HEK293 (cell line): ENCODE measurements around the gene ALKBH4.

ENCODE experiments used
- CTCF ChIA-PET: fragments of 350-600 bp; formaldehyde crosslinking; extraction: SDS; loops from one replicate; lab custom pipeline; 2021; ENCODE audit warnings: antibody characterized with exemption; lab: Yijun Ruan, JAX
- POLR2A ChIA-PET: fragments of 300-600 bp; formaldehyde crosslinking; extraction: SDS; loops from one replicate; lab custom pipeline; 2020; ENCODE audit warnings: antibody characterized with exemption, inconsistent platforms; lab: Yijun Ruan, JAX
- H3K27ac ChIP-seq: fragments of 200-500 bp; sonication (Bioruptor generic); 2 replicates; pipeline ENCODE4 v1.5.1; 2014; ENCODE audit warnings: low read depth, low read length, control low read depth, inconsistent platforms; ENCODE audit errors: extremely low read depth
- H3K36me3 ChIP-seq, 2 experiments: fragments of 200-500 bp in 1 of 2; sonication (Bioruptor generic) in 1 of 2; 1 replicate in 1 of 2; 2 replicates in 1 of 2; pipeline ENCODE4 v1.5.1; 2014 to 2017; ENCODE audit warnings: inconsistent platforms in 2 of 2, low read length in 2 of 2; ENCODE audit not compliant: control insufficient read depth in 2 of 2, insufficient read depth in 1 of 2
- H3K4me1 ChIP-seq: fragments of 200-500 bp; sonication (Bioruptor generic); 2 replicates; pipeline ENCODE4 v1.5.1; 2014; ENCODE audit warnings: mild to moderate bottlenecking, low read length, inconsistent platforms; ENCODE audit not compliant: control insufficient read depth, insufficient read depth
- H3K4me3 ChIP-seq: 2 replicates; pipeline ENCODE4 v1.5.1; 2011; ENCODE audit warnings: low read depth, mild to moderate bottlenecking, control low read depth, low read length, moderate library complexity
- H3K9me3 ChIP-seq: fragments of 200-500 bp; sonication (Bioruptor generic); 2 replicates; pipeline ENCODE4 v1.5.1; 2014; ENCODE audit warnings: low read depth, low read length, inconsistent platforms; ENCODE audit not compliant: control insufficient read depth, insufficient read depth
- HOXD13 ChIP-seq: sonication (generic); formaldehyde crosslinking; IDR thresholded peaks from 2 replicates; pipeline ENCODE4 v1.8.0; 2022; ENCODE audit warnings: missing genetic modification reagents, borderline replicate concordance
- OVOL3 ChIP-seq: fragments of 450-650 bp; formaldehyde crosslinking; IDR thresholded peaks from 2 replicates; pipeline ENCODE4 v1.5.1; 2016; ENCODE audit warnings: missing biosample characterization, missing genetic modification characterization
- REPIN1 ChIP-seq: fragments of 450-650 bp; formaldehyde crosslinking; IDR thresholded peaks from 2 replicates; pipeline ENCODE4 v1.5.1; 2017; ENCODE audit warnings: missing biosample characterization, missing genetic modification characterization, low read depth
- SETDB1 ChIP-seq: IDR thresholded peaks from one replicate; pipeline ENCODE4 v1.6.1; 2017; ENCODE audit warnings: mild to moderate bottlenecking, low read length, moderate library complexity, mixed read lengths; ENCODE audit not compliant: insufficient read length
- ZBTB10 ChIP-seq: fragments of 450-650 bp; formaldehyde crosslinking; IDR thresholded peaks from 2 replicates; pipeline ENCODE4 v1.5.1; 2016; ENCODE audit warnings: missing biosample characterization, missing genetic modification characterization
- ZBTB48 ChIP-seq: fragments of 450-650 bp; formaldehyde crosslinking; IDR thresholded peaks from 2 replicates; pipeline ENCODE4 v1.5.1; 2016; ENCODE audit warnings: missing biosample characterization, missing genetic modification characterization
- ZFHX2 ChIP-seq: fragments of 450-650 bp; formaldehyde crosslinking; conservative IDR thresholded peaks from 2 replicates; pipeline ENCODE4 v1.5.1; 2016; ENCODE audit warnings: missing biosample characterization, missing genetic modification characterization
- ZNF121 ChIP-seq: fragments of 450-650 bp; formaldehyde crosslinking; IDR thresholded peaks from 2 replicates; pipeline ENCODE4 v1.5.1; 2016; ENCODE audit warnings: missing biosample characterization, missing genetic modification characterization
- ZNF18 ChIP-seq: fragments of 450-650 bp; formaldehyde crosslinking; IDR thresholded peaks from 2 replicates; pipeline ENCODE4 v1.5.1; 2016; ENCODE audit warnings: missing biosample characterization, missing genetic modification characterization
- ZNF2 ChIP-seq: fragments of 450-650 bp; formaldehyde crosslinking; IDR thresholded peaks from 2 replicates; pipeline ENCODE4 v1.5.1; 2016; ENCODE audit warnings: missing biosample characterization, missing genetic modification characterization
- ZNF23 ChIP-seq: fragments of 450-650 bp; formaldehyde crosslinking; IDR thresholded peaks from 2 replicates; pipeline ENCODE4 v1.5.1; 2016; ENCODE audit warnings: missing biosample characterization, missing genetic modification characterization, borderline replicate concordance
- ZNF518A ChIP-seq: fragments of 450-650 bp; formaldehyde crosslinking; conservative IDR thresholded peaks from 2 replicates; pipeline ENCODE4 v1.5.1; 2016; ENCODE audit warnings: low read depth, missing biosample characterization, missing genetic modification characterization
- ZNF707 ChIP-seq: fragments of 450-650 bp; formaldehyde crosslinking; IDR thresholded peaks from 2 replicates; pipeline ENCODE4 v1.5.1; 2016; ENCODE audit warnings: missing biosample characterization, missing genetic modification characterization
- ZNF76 ChIP-seq: fragments of 450-650 bp; formaldehyde crosslinking; IDR thresholded peaks from 2 replicates; pipeline ENCODE4; 2016; ENCODE audit warnings: low read depth, missing biosample characterization, missing genetic modification characterization, borderline replicate concordance
- TF ChIP-seq, protein P1 (sequence below): fragments of 450-650 bp; formaldehyde crosslinking; IDR thresholded peaks from 2 replicates; pipeline ENCODE4 v1.5.1; 2016; ENCODE audit warnings: missing biosample characterization, missing genetic modification characterization
- TF ChIP-seq, protein P2 (sequence below): sonication (generic); formaldehyde crosslinking; IDR thresholded peaks from 2 replicates; pipeline ENCODE4 v1.8.1; 2022; ENCODE audit warnings: mild to moderate bottlenecking, moderate library complexity, missing genetic modification reagents
- TF ChIP-seq, protein P3 (sequence below): fragments of 450-650 bp; formaldehyde crosslinking; IDR thresholded peaks from 2 replicates; pipeline ENCODE4 v1.5.1; 2016; ENCODE audit warnings: missing biosample characterization, missing genetic modification characterization

Gene ALKBH4

GRCh38 chr7:102424129-102424551 lies 40.5 kb downstream of the ALKBH4 start (continued):
- TF ChIP-seq, protein P1, sequence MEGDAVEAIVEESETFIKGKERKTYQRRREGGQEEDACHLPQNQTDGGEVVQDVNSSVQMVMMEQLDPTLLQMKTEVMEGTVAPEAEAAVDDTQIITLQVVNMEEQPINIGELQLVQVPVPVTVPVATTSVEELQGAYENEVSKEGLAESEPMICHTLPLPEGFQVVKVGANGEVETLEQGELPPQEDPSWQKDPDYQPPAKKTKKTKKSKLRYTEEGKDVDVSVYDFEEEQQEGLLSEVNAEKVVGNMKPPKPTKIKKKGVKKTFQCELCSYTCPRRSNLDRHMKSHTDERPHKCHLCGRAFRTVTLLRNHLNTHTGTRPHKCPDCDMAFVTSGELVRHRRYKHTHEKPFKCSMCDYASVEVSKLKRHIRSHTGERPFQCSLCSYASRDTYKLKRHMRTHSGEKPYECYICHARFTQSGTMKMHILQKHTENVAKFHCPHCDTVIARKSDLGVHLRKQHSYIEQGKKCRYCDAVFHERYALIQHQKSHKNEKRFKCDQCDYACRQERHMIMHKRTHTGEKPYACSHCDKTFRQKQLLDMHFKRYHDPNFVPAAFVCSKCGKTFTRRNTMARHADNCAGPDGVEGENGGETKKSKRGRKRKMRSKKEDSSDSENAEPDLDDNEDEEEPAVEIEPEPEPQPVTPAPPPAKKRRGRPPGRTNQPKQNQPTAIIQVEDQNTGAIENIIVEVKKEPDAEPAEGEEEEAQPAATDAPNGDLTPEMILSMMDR: no peak
- TF ChIP-seq ZNF2 (tag by site-specific recombination) (no peak), ZNF23 (tag by site-specific recombination) (no peak)

DNA sequence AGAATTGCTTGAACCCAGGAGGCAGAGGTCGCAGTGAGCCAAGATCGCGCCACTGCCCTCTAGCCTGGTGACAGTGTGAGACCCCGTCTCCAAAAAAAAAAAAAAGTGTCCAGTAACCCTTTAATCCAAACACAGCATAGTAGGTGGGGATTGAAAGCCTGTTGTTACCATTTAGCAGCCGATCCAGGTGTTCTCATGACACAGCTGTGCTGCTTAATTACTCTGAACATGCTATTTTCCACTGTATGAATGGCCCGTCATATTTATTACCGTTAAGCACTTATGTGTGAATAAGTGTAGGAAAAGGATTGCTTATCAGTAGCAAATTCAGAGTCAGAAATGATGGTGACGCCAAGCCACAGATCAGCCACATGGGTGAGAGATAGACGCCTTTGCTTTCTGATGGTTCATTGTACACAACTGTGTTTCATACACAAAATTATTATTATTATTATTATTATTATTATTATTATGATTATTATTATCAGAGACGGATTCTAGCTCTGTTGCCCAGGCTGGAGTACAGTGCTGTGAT lies 42.9 kb downstream of the ALKBH4 start:
- Histone ChIP-seq H3K4me3 (no peak overlapping the region), H3K27ac (no peak overlapping the region), H3K36me3 (peaks cover 18 to 76% of the 10 kb centered on the region in 2 experiments; a peak in 2 of 3 replicates), H3K4me1 (no peaks in the 10 kb centered on the region), H3K9me3 (no peaks in the 10 kb centered on the region)
- ChIA-PET POLR2A (no interaction called here), CTCF (no interaction called here)
- TF ChIP-seq ZBTB10 (no peak), ZFHX2 (tag by site-specific recombination) (no peak), ZNF121 (tag by site-specific recombination) (no peak), OVOL3 (no peak), REPIN1 (tag by site-specific recombination) (no peak), ZNF76 (tag by site-specific recombination) (no peak), ZNF18 (tag by site-specific recombination) (no peak), ZNF518A (tag by site-specific recombination) (no peak), ZNF707 (tag by site-specific recombination) (no peak), HOXD13 (CRISPR knock-in tag) (no peak), SETDB1 (no peak), ZBTB48 (no peak)
- TF ChIP-seq, protein P2, sequence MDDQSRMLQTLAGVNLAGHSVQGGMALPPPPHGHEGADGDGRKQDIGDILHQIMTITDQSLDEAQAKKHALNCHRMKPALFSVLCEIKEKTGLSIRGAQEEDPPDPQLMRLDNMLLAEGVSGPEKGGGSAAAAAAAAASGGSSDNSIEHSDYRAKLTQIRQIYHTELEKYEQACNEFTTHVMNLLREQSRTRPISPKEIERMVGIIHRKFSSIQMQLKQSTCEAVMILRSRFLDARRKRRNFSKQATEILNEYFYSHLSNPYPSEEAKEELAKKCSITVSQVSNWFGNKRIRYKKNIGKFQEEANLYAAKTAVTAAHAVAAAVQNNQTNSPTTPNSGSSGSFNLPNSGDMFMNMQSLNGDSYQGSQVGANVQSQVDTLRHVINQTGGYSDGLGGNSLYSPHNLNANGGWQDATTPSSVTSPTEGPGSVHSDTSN (CRISPR knock-in tag): no peak
- TF ChIP-seq, protein P3, sequence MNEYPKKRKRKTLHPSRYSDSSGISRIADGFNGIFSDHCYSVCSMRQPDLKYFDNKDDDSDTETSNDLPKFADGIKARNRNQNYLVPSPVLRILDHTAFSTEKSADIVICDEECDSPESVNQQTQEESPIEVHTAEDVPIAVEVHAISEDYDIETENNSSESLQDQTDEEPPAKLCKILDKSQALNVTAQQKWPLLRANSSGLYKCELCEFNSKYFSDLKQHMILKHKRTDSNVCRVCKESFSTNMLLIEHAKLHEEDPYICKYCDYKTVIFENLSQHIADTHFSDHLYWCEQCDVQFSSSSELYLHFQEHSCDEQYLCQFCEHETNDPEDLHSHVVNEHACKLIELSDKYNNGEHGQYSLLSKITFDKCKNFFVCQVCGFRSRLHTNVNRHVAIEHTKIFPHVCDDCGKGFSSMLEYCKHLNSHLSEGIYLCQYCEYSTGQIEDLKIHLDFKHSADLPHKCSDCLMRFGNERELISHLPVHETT (tag by site-specific recombination): no peak
